ENCODE measurements around the gene ZNF784.

ZNF784 gene

DNA sequence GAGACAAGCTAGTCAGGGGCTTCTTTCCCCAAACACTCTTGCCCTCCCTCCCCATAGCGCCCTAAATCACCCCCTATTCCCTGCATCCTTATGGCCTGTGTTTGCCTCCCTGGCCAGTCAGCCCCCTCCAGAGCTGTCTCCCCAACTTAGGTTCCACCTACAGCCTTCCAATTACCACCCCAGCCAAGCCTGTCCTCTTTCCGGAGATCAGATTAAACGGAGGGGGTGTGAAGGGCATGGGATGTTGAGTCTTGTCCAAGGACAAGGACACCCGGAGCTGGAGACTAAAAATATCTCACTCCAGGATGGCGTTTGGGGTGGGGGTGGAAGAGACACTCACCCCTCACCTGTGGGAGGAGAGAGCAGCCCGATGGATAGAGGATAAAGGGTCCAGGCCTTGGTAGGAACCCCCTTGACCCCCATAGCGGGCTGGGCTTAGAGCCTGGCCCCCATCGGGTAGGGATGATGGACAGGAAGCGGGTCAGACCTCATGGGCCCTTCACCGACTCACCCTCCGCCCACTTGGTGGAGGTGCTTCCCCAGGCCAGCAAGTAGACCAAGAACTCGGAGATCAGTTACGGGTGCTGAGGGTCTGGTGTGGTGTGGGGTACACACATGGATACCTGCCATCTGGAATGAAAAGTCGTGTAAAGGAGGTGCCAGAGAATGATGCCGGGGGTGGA, 12.9 kb downstream of the ZNF784 start:
- H3K36me3 ChIP-seq (ENCODE audit: control insufficient read depth in 4 of 4, insufficient read depth in 4 of 4, low read length in 3 of 4): peaks cover under 1 to 54% (median 22%) of the 10 kb centered on the region in 4 experiments
- H3K9me3 ChIP-seq (ENCODE audit: control extremely low read depth in 1 of 5, control insufficient read depth in 4 of 5, insufficient read depth in 2 of 5, low read depth in 1 of 5, low read length in 4 of 5): peaks cover 0 to 3% (median 0%) of the 10 kb centered on the region in 5 experiments
- ChIA-PET CTCF (interaction anchor here (0.9 to 3.6 kb wide), 5 partner anchors 8 to 108 kb away, joined by 4 to 15 read pairs (median 7); no protein-coding TSS in a partner anchor), POLR2A (interaction anchor here (0.5 to 1.0 kb wide), 2 partner anchors 9 to 355 kb away, joined by 3 read pairs; no protein-coding TSS in a partner anchor)
- H3K27ac ChIP-seq (ENCODE audit: insufficient read depth in 1 of 2, low read depth in 1 of 2, low read length in 2 of 2, poor library complexity in 1 of 2, severe bottlenecking in 2 of 2): no peak overlapping the region
- 94% methylated on average over 11 of the region's 15 CpGs for WGBS (ENCODE audit: insufficient coverage)
- H3K27me3 ChIP-seq (replicated peaks in 2 of 5; ENCODE audit: control insufficient read depth in 4 of 5, insufficient read depth in 5 of 5, low read length in 4 of 5): no peaks in the 10 kb centered on the region
- H3K4me1 ChIP-seq (ENCODE audit: control extremely low read depth in 1 of 4, control insufficient read depth in 4 of 4, insufficient read depth in 4 of 4, low read length in 3 of 4): peaks cover 0 to 8% (median 5%) of the 10 kb centered on the region in 4 experiments
- no peak for DNase-seq
- no peak overlapping the region for H3K4me3 ChIP-seq (ENCODE audit: control insufficient read depth in 1 of 7, extremely low read depth in 1 of 7, insufficient read depth in 4 of 7, low read depth in 2 of 7, low read length in 6 of 7)

DNA sequence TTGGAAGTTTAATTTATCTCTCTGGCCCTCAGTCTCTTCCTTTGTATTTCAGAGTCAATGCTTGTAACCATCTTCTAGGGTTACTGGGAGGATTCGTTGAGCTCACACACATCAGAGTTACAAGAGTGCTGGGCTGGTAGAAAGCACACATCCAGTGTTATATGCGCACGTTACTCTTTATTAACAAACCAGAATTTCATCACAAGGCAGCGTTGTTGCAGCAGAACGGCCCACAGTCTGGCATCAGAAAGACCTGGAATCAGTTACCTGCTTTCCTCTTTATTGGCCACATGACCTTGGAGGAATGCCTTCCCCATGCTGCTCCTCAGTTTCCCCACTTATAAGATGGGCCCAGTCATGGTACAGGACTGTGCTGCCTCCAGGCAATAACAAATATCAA, 15.0 kb downstream of the ZNF784 start:
- peaks cover 0 to 21% (median 18%) of the 10 kb centered on the region in 4 experiments for H3K4me1 ChIP-seq (ENCODE audit: control extremely low read depth in 1 of 4, control insufficient read depth in 4 of 4, insufficient read depth in 4 of 4, low read length in 3 of 4)
- H3K36me3 ChIP-seq (ENCODE audit: control insufficient read depth in 4 of 4, insufficient read depth in 4 of 4, low read length in 3 of 4): peaks cover 0 to 37% (median 11%) of the 10 kb centered on the region in 4 experiments
- ChIA-PET CTCF (interaction anchor here (2.5 to 3.6 kb wide), 2 partner anchors 11 to 22 kb away, joined by 10 to 15 read pairs; no protein-coding TSS in a partner anchor), POLR2A (no interaction called here)
- peaks cover 0 to 3% (median 0%) of the 10 kb centered on the region in 5 experiments for H3K9me3 ChIP-seq (ENCODE audit: control extremely low read depth in 1 of 5, control insufficient read depth in 4 of 5, insufficient read depth in 2 of 5, low read depth in 1 of 5, low read length in 4 of 5)
- H3K27ac ChIP-seq (ENCODE audit: insufficient read depth in 1 of 2, low read depth in 1 of 2, low read length in 2 of 2, poor library complexity in 1 of 2, severe bottlenecking in 2 of 2): no peak overlapping the region
- no peak overlapping the region for H3K4me3 ChIP-seq (ENCODE audit: control insufficient read depth in 1 of 7, extremely low read depth in 1 of 7, insufficient read depth in 4 of 7, low read depth in 2 of 7, low read length in 6 of 7)
- WGBS (ENCODE audit: insufficient coverage): 100% methylated on average over 4 of the region's 5 CpGs
- DNase-seq: no peak
- no peaks in the 10 kb centered on the region for H3K27me3 ChIP-seq (replicated peaks in 2 of 5; ENCODE audit: control insufficient read depth in 4 of 5, insufficient read depth in 5 of 5, low read length in 4 of 5)

DNA sequence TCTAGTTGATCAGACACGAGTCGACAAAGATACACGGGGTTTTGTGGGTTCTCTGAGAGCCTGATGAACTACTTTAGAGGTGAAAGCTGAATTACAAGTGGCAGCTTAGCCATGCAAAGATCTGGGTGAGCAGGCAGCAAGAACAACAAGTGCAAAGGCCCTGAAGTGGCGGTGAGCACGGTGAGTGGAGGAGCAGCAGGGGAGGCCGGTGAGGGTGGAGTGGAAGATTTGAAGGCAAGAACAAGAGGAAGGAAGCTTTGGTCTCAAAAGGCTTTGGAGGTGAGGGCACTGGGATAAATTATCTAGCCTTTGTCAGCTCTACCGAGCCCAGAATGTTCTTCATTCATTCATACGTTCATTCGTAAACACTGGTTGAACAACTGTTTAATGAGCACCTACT, 17.5 kb downstream of the ZNF784 start:
- Histone ChIP-seq H3K27ac (ENCODE audit: insufficient read depth in 1 of 2, low read depth in 1 of 2, low read length in 2 of 2, poor library complexity in 1 of 2, severe bottlenecking in 2 of 2) (peak overlapping the region in 1 of 2 experiments; percentile 87), H3K4me1 (ENCODE audit: control extremely low read depth in 1 of 4, control insufficient read depth in 4 of 4, insufficient read depth in 4 of 4, low read length in 3 of 4) (peaks cover 0 to 29% (median 24%) of the 10 kb centered on the region in 4 experiments), H3K9me3 (ENCODE audit: control extremely low read depth in 1 of 5, control insufficient read depth in 4 of 5, insufficient read depth in 2 of 5, low read depth in 1 of 5, low read length in 4 of 5) (peaks cover 0 to 3% (median 0%) of the 10 kb centered on the region in 5 experiments), H3K4me3 (ENCODE audit: control insufficient read depth in 1 of 7, extremely low read depth in 1 of 7, insufficient read depth in 4 of 7, low read depth in 2 of 7, low read length in 6 of 7) (peak overlapping the region in 3 of 7 experiments; percentile 81 to 95 (median 95)), H3K36me3 (ENCODE audit: control insufficient read depth in 4 of 4, insufficient read depth in 4 of 4, low read length in 3 of 4) (peaks cover 0 to 31% (median 8%) of the 10 kb centered on the region in 4 experiments), H3K27me3 (replicated peaks in 2 of 5; ENCODE audit: control insufficient read depth in 4 of 5, insufficient read depth in 5 of 5, low read length in 4 of 5) (no peaks in the 10 kb centered on the region)
- 65% methylated on average over 9 of the region's 9 CpGs for WGBS (ENCODE audit: insufficient coverage)
- DNase-seq: no peak
- ChIA-PET POLR2A (interaction anchor here (0.7 kb wide), 1 partner anchor 23 kb away, joined by 7 read pairs; no protein-coding TSS in a partner anchor), CTCF (interaction anchor here (0.5 to 4.3 kb wide), 16 partner anchors 12 to 463 kb away, joined by 3 to 32 read pairs (median 5); partner anchors contain the start of genes ZNF579 and ZNF784)

DNA sequence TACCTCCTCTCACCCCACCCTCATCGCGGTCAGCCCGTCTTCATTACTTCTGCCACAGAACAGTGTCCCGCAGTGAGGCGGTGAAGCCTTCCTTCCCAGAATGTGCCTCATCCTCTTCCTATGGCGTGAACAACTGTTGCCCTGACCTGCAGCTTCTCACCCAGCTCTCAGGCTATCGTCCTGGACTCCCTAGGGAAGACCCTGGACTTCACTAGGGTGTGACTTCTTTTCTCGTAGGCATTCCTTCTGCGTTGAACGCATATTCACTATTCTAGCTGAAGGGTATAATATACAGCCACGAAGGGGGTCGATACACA, 17.9 kb downstream of the ZNF784 start:
- whole genome bisulfite sequencing (ENCODE audit: insufficient coverage): 32% methylated on average over 12 of the region's 12 CpGs
- H3K27ac ChIP-seq (ENCODE audit: insufficient read depth in 1 of 2, low read depth in 1 of 2, low read length in 2 of 2, poor library complexity in 1 of 2, severe bottlenecking in 2 of 2): peak overlapping the region in 1 of 2 experiments; percentile 87
- CTCF ChIA-PET: interaction anchor here (0.5 to 4.3 kb wide), 17 partner anchors 13 to 463 kb away, joined by 3 to 32 read pairs (median 5); partner anchors contain the start of genes ZNF579 and ZNF784
- H3K4me3 ChIP-seq (ENCODE audit: control insufficient read depth in 1 of 7, extremely low read depth in 1 of 7, insufficient read depth in 4 of 7, low read depth in 2 of 7, low read length in 6 of 7): peak overlapping the region; percentile 35 to 95 (median 81)
- POLR2A ChIA-PET: interaction anchor here (0.6 to 0.7 kb wide), 2 partner anchors 23 to 92 kb away, joined by 3 to 7 read pairs; no protein-coding TSS in a partner anchor
- DNase-seq: no peak
- no peaks in the 10 kb centered on the region for H3K27me3 ChIP-seq (replicated peaks in 2 of 5; ENCODE audit: control insufficient read depth in 4 of 5, insufficient read depth in 5 of 5, low read length in 4 of 5)
- H3K36me3 ChIP-seq (ENCODE audit: control insufficient read depth in 4 of 4, insufficient read depth in 4 of 4, low read length in 3 of 4): peaks cover 0 to 29% (median 8%) of the 10 kb centered on the region in 4 experiments
- H3K9me3 ChIP-seq (ENCODE audit: control extremely low read depth in 1 of 5, control insufficient read depth in 4 of 5, insufficient read depth in 2 of 5, low read depth in 1 of 5, low read length in 4 of 5): peaks cover 0 to 3% (median 0%) of the 10 kb centered on the region in 5 experiments
- H3K4me1 ChIP-seq (ENCODE audit: control extremely low read depth in 1 of 4, control insufficient read depth in 4 of 4, insufficient read depth in 4 of 4, low read length in 3 of 4): peaks cover 0 to 30% (median 24%) of the 10 kb centered on the region in 4 experiments

DNA sequence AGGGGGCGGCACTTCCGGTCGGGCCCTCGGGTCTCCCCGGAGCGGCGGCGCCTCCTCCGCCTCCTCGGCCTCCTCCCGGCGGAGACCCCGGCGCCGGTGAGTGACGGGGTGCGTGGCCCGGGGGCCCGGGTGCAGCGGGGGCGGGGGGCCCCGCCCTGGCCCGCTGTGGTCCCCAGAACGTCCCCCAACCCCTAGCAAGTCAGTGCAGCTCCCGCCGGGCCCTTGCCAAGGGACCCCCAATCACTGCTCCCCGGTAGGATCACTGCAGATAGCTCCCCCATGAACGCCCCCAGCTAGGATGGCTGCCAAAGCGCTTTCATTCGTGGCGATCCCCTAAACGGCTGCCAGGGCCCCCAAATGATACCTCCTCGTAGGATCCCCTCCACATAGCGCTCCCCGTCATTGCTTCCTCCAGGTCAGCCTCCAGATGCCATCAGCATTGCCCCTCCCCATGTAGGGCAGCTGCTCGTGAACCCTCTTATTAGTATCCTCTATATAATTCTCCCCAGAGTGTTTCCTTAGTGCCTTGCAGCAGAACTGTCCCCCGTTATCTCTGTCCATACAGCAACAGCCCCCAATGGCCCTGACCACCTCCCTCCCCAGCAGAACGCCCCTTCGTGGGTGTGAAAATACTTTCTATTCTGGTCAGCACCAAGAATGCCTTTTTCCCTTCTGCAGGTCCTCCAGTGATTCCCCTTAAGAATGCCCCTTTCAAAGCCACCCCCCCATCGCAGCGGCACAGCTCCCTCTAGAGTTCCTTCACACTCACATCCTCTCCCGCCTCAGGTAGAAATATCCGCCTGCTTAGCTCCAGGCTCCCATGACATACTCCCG, 18.5 kb downstream of the ZNF784 start, which contains the start of gene ZNF865:
Gene ZNF865 (plus strand): TSS at position 11 of the 834 bp plus-strand sequence. CDS start 7,972 bp downstream, outside the sequence.
- Histone ChIP-seq H3K27ac (ENCODE audit: insufficient read depth in 1 of 2, low read depth in 1 of 2, low read length in 2 of 2, poor library complexity in 1 of 2, severe bottlenecking in 2 of 2) (peak within 1 kb of the TSS; percentile 64 to 87), H3K4me3 (ENCODE audit: control insufficient read depth in 1 of 7, extremely low read depth in 1 of 7, insufficient read depth in 4 of 7, low read depth in 2 of 7, low read length in 6 of 7) (peak within 1 kb of the TSS; percentile 43 to 95 (median 81)), H3K36me3 (ENCODE audit: control insufficient read depth in 4 of 4, insufficient read depth in 4 of 4, low read length in 3 of 4) (peaks cover 0 to 23% (median 8%) of the 10 kb centered on the region in 4 experiments), H3K9me3 (ENCODE audit: control extremely low read depth in 1 of 5, control insufficient read depth in 4 of 5, insufficient read depth in 2 of 5, low read depth in 1 of 5, low read length in 4 of 5) (peaks cover 0 to 3% (median 0%) of the 10 kb centered on the region in 5 experiments), H3K4me1 (ENCODE audit: control extremely low read depth in 1 of 4, control insufficient read depth in 4 of 4, insufficient read depth in 4 of 4, low read length in 3 of 4) (peaks cover 0 to 36% (median 29%) of the 10 kb centered on the region in 4 experiments), H3K27me3 (replicated peaks in 2 of 5; ENCODE audit: control insufficient read depth in 4 of 5, insufficient read depth in 5 of 5, low read length in 4 of 5) (no peaks in the 10 kb centered on the region)
- POLR2A ChIA-PET: interaction anchor here (0.6 to 0.8 kb wide), 3 partner anchors 24 to 91 kb away, joined by 3 to 7 read pairs (median 3); no protein-coding TSS in a partner anchor
- WGBS (ENCODE audit: insufficient coverage): under 1% methylated on average over 29 of the region's 44 CpGs
- DNase-seq: peak; percentile 83 to 84 (median 83)
- CTCF ChIA-PET: interaction anchor here (0.5 to 4.3 kb wide), 19 partner anchors 13 to 462 kb away, joined by 3 to 32 read pairs (median 5); partner anchors contain the start of genes ZNF579 and ZNF784

DNA sequence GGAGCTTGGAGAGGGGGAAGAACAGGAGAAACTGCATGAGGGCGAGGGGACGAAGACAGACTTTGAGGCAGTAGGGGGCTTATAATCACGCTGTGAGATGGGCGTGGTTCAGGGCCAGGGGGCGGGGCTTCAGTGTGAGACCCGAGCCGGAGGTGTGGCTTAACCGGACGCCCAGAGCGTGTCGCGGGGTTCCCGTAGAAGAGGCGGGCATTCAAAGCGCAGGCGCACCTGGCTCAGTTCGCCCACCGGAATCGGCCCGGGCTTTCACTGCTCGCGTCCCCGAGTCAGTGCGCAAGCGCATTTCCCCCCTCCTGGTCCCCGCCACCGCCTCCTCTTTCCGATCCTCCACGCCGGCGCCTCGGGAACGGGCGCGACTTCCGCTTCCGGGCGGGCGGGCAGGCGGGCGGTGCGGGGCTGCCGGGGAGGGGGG, 19.1 kb downstream of the ZNF784 start:
- Histone ChIP-seq H3K27me3 (replicated peaks in 2 of 5; ENCODE audit: control insufficient read depth in 4 of 5, insufficient read depth in 5 of 5, low read length in 4 of 5) (no peaks in the 10 kb centered on the region), H3K9me3 (ENCODE audit: control extremely low read depth in 1 of 5, control insufficient read depth in 4 of 5, insufficient read depth in 2 of 5, low read depth in 1 of 5, low read length in 4 of 5) (peaks cover 0 to 3% (median 0%) of the 10 kb centered on the region in 5 experiments), H3K4me3 (ENCODE audit: control insufficient read depth in 1 of 7, extremely low read depth in 1 of 7, insufficient read depth in 4 of 7, low read depth in 2 of 7, low read length in 6 of 7) (peak overlapping the region; percentile 43 to 95 (median 78)), H3K27ac (ENCODE audit: insufficient read depth in 1 of 2, low read depth in 1 of 2, low read length in 2 of 2, poor library complexity in 1 of 2, severe bottlenecking in 2 of 2) (peak overlapping the region; percentile 55 to 87), H3K36me3 (ENCODE audit: control insufficient read depth in 4 of 4, insufficient read depth in 4 of 4, low read length in 3 of 4) (peaks cover 0 to 19% (median 8%) of the 10 kb centered on the region in 4 experiments), H3K4me1 (ENCODE audit: control extremely low read depth in 1 of 4, control insufficient read depth in 4 of 4, insufficient read depth in 4 of 4, low read length in 3 of 4) (peaks cover 0 to 38% (median 32%) of the 10 kb centered on the region in 4 experiments)
- POLR2A ChIA-PET: interaction anchor here (0.8 kb wide), 1 partner anchor 79 kb away, joined by 3 read pairs; no protein-coding TSS in a partner anchor
- 0% methylated on average over 26 of the region's 43 CpGs for WGBS (ENCODE audit: insufficient coverage)
- DNase-seq: peak; percentile 95 to 97 (median 97)
- CTCF ChIA-PET: interaction anchor here (1.0 to 4.3 kb wide), 15 partner anchors 14 to 101 kb away, joined by 3 to 32 read pairs (median 6); partner anchors contain the start of genes ZNF579 and ZNF784
